A172 (cell line): Measurements from ENCODE around the gene ANKRD13C. TPM values are rescaled to one million over a fixed set of nuclear protein-coding genes. Genes with fewer than 3 reads are reported as not detected.

Source experiments
- DNase-seq: peaks from one replicate; pipeline ENCODE4 v3.0.0-alpha.2; 2015; ENCODE audit warnings: low spot score
- total RNA-seq: library from RNA; depleted of rRNA; stranded (reverse); fragments of >200 nt; shearing (Covaris generic); gene quantifications from 2 replicates; pipeline ENCODE4 v1.2.3, GENCODE V29; 2014

Gene ANKRD13C
- total RNA-seq, 1 experiment from 2014 or later, result 25.8 TPM

DNA sequence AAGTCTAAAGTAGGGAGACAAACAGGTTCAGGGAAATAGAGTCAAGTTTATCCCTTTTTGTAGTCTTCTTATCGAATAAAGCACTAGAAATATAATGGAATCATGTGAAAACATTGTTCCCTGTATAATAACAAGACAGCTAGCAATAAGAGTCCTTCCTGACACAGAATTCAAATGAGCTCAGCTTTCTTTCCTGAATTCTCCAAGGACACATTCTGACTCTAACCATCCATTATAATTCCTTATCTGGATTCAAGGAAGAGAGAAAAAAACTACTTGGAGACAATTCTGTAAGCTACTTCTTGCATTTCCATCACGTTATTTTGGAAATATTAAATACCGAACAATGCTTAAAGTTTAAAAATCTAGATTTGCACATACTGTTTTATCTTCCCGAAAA, 58.8 kb downstream of the ANKRD13C start:
- DNase-seq, result no peak

GRCh38 chr1:70293186-70293843, 61.2 kb downstream of the ANKRD13C start:
- DNase-seq, result no peak

DNA sequence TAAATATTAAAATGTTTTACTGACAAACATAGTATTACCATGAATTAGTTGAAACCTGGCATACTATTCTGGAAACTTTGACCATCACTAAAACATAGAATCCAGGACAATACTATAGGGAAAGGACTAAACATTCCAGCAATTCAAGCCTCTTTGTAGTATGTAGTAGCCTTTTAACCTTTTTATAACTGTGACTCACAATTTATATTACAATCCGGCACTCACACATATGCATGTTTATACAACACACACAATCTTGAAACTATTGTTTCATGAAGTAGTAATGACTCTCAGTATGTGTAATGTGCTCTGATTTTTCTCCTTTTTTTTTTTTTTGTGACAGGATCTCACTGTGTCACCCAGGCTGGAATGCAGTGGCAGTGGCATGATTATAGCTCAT, 64.3 kb downstream of the ANKRD13C start:
- no peak for DNase-seq

GRCh38 chr1:70288166-70288565, 66.4 kb downstream of the ANKRD13C start:
- DNase-seq, result no peak

DNA sequence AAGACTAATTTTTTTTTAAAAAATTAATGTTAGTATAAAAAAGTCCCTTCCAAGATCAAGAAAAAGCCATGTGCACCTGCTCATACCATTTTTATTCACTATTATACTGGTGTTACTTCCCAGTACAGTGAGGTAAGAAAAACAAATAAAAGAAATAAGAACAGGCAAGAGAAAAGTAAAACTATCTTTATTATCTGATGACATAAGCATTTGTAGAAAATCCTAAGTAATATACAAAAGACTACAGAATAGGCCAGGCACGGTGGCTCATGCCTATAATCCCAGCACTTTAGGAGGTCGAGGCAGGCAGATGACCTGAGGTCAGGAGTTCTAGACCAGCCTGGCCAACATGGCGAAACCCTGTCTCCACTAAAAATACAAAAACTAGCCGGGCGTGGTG, 68.1 kb downstream of the ANKRD13C start:
- DNase-seq, result no peak

DNA sequence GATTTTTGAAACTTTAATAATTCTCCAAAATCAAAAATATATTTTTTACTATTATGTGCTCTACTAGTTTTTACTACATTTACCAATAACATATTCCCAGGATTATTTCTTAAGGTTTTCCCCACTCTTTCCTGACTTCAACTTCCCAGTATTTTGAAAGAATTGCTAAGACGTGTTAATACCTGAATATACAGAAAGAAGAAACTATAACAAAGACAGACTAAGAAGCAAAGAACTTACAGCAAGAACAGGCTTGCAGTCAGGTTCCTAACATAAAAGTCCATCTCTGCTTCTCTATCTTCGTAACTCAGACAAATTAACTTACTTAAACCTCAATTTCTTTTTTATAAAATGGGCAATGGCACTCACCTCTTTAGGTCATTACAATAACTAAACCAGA, 70.2 kb downstream of the ANKRD13C start:
- DNase-seq, result no peak

GRCh38 chr1:70278710-70279109, 75.8 kb downstream of the ANKRD13C start:
- DNase-seq, result no peak

DNA sequence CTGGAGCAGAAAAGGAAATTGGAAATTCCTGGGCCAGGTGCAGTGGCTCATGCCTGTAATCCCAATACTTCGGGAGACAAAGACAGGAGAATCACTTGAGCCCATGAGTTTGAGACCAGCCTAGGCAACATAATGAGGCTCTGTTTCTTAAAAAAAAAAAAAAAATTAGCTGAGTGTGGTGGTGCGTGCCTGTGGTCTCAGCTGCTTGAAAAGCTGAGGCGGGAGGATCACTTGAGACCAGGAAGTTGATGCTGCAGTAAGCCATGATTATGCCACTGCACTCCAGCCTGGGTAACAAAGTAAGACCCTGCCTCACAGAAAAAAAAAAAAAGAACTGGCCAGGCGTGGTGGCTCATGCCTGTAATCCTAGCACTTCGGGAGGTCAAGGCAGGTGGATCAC, 76.6 kb downstream of the ANKRD13C start:
- no peak for DNase-seq

- no peak for DNase-seq
These were observed 88.6 kb downstream of the ANKRD13C start for GRCh38 chr1:70265946-70266345.

- no peak for DNase-seq
These were observed 89.7 kb downstream of the ANKRD13C start for GRCh38 chr1:70264839-70265238.

- no peak for DNase-seq
These were observed 97.9 kb downstream of the ANKRD13C start for GRCh38 chr1:70256664-70257063.

GRCh38 chr1:70248729-70249128, 105.8 kb downstream of the ANKRD13C start:
- no peak for DNase-seq

DNA sequence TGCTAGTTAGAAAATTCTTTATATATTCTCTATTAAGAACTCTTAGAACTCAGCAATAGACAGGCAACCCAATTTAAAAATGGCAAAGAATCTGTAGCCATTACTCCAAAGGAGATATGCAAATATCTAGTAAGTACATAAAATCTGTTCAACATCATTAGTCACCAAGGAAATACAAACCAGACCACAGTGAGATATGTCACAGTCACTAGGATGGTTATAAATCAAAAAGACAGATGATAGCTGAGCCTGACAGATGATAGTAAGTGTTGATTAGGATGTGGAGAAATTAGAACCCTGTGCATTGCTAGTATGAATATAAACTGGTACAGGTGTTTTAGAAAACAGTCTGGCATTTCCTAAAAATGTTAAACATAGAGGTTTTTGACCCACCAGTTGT, 106.8 kb downstream of the ANKRD13C start:
- DNase-seq, result no peak

DNA sequence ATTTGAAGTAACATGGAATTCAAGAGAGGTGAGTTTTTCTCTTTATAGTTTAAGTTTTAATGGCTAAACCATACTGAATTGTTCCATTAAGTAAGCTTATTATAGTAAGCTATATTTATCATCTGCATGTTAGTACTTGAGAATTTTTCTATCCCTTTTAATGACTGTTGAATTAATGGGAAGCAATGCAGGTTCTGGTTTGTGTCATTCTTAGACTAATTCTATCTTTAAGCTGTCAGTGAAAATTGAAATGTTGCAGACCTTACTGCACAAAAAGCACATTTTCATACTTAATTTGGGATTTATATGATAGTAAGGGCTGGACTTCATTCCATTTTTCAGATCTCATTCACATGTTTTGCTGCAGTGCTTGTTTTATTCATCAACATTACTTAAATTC, 107.4 kb downstream of the ANKRD13C start:
- no peak for DNase-seq

- no peak for DNase-seq
These were observed 114.6 kb downstream of the ANKRD13C start for GRCh38 chr1:70239940-70240339.

- DNase-seq, result no peak
These were observed 119.8 kb downstream of the ANKRD13C start for GRCh38 chr1:70234733-70235132.

DNA sequence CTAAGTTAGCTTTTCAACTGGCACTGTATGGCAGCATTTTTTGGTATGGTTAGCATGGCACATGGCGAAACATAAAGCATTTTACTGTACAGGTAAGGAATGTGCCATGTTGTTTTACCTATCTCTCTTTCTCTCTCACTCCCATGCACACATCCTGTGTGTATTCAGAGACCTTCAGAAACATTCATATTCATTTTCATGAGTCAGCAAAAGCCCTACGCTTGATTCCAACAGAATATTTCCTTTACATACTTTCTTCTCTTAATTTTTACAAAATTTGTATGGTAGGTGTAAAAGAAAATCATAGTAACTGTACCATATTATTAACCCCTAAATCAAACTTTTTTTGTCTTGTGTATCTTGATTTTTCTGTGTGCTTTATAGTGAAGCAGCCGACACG, 123.0 kb downstream of the ANKRD13C start:
- DNase-seq, result no peak

DNA sequence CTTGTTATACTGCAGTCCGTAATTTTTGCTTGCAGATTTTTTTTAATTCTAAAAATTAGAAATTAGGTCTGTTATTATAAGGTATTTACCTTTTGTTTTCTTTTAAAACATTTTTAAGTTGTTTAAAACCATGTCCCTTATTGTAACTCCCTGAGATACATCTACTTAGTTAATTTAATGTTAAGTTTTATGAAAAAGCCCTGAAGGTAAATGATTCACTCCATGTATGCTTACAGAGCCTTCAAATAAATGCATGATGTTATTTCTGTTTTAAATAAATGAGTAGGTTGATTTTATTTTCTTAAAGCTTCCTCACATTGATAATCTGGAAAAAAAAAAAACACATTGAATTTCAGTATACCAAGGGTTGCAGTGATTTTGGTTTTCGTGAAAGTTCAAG, 125.9 kb downstream of the ANKRD13C start:
- DNase-seq, result no peak

GRCh38 chr1:70227439-70227838, 127.1 kb downstream of the ANKRD13C start:
- no peak for DNase-seq

- no peak for DNase-seq
These were observed 129.6 kb downstream of the ANKRD13C start for GRCh38 chr1:70224954-70225353.

DNA sequence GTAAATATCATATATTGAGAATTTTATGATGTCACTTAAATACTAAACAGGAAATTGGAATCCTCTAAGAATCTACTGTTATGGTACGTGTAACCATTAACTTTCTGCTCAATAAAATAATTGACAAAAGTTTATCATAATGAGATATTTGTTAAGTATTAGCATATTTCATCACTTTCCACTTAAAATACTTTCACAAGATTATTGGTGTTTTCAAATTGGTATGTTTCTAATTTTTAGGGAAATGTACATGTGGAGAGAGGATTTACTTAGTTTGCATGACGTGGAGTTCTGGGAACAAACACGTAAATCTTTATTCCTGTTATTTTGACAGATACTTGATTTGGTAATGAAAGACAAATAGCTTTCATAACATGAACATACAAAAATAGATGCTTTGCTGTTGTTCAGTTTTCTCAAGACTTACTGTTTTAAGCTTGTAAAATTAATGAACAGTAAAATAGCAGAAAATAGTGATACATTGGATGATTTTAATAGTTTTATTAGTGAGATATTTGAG, 131.7 kb downstream of the ANKRD13C start:
- no peak for DNase-seq

DNA sequence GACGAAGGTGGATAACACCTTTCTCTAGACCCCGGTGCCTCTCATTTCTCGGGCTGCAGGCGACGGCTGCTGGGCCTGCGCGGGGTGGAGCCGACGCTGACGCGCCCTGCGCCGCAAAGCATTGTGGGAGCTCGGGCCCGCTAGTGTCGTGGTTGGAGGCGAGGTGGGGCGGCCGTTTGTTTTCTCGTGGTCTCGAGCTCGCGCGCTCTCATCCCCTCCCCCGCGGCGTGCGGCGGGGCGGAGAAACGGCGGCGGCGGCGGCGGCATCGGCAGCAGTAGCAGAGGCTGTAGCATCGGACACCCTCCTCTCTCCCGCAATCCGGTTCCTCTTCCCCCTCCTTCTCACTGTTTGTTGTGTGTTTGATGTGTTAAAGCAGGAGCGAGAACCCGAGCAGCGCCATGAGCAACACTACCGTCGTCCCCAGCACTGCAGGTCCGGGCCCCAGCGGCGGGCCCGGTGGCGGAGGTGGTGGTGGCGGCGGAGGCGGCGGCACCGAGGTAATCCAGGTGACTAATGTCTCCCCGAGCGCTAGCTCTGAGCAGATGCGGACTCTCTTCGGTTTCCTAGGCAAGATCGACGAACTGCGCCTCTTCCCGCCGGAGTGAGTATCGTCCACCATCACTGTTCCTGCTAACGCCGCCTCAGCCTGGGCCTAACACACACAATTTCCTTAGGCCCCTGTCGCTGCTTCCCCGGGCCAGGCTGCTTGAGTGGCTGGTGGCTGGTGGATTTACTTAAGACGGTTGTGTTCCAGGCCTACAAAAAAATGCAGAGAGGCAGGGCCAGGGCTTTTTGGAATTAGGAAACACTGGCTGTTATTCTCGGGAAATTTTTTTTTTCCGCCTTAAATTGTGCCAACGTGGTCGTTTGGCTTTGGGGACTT, 133.0 kb downstream of the ANKRD13C start, which contains the start of gene SRSF11:
Gene SRSF11 (plus strand): TSS at position 143 of the 884 bp plus-strand sequence. CDS start 257 bp downstream, at position 400.
- DNase-seq, result peak; percentile 83
